H1 (cell line): Measurements from ENCODE around the gene SFMBT2.

Source experiments
- ATF3 ChIP-seq: IDR thresholded peaks from 2 replicates; pipeline ENCODE4 v1.6.1; 2011; ENCODE audit warnings: low read depth, mild to moderate bottlenecking, low read length; ENCODE audit not compliant: insufficient read depth
- POLR2A ChIP-seq, 2 experiments: IDR thresholded peaks; 1 replicate in 1 of 2; 2 replicates in 1 of 2; pipeline ENCODE4 v1.6.1; 2011; ENCODE audit warnings: low read depth in 2 of 2, low read length in 2 of 2, mild to moderate bottlenecking in 2 of 2; ENCODE audit errors: control extremely low read depth in 1 of 2
- POLR2AphosphoS5 ChIP-seq: IDR thresholded peaks from 2 replicates; pipeline ENCODE4 v1.6.1; 2011; ENCODE audit warnings: low read depth, low read length

GRCh38 chr10:7171825-7172224 lies 239.0 kb downstream of the SFMBT2 start:
- TF ChIP-seq POLR2AphosphoS5, result no peak
- no peak for TF ChIP-seq POLR2A (IDR thresholded peaks at IDR 0.05; ENCODE audit: control extremely low read depth in 1 of 2, low read depth in 2 of 2, low read length in 2 of 2)
- no peak for TF ChIP-seq ATF3
